Hematopoietic multipotent progenitor cell treated with erythropoietin and hydrocortisone succinate and interleukin-3 and kit ligand, for 6 days (in vitro differentiated cells): ENCODE measurements around the gene APOBEC3F.
A peak's percentile ranks its signal among the peaks of the same experiment; 100 is the strongest.
"Not testable (repeated sequence)": the region's sequence is repeated elsewhere in the genome, so short reads cannot be mapped to it uniquely, and the experiment has no call there.

Source experiments
- DNase-seq: peaks from one replicate; pipeline ENCODE4 v3.0.0-alpha.2; 2015

The APOBEC3F gene

GRCh38 chr22:39040538-39041296 lies at the start of gene APOBEC3F:
APOBEC3F (plus strand) TSS chr22:39040864; CDS start chr22:39040961, 97 bp downstream.
- peak; percentile 79 for DNase-seq

DNA sequence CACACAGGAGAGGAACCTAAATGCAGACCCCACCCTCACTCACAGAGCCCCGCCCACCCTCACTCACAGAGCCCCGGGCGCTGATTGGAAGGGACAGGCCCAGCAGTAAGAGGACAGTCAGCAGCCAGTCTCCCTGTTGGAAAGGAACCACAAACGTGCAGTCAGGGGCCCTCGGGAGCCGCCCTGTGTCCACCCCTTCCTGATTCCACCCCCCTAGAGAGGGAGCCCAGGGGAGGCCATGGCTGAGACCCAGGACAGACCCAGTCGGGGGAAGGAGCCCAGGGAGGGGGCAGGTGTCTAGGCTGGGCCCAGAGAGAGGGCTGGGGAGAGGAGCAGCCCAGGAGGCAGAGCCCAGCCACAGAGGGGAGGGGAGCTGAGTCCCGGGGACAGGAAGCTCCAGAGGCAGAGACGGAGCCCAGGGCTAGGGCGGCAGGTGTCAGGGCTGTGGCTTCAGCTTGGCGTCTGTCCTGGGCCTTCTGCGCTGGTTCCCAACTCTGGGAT lies 47.7 kb upstream of the APOBEC3F start:
- peak; percentile 55 for DNase-seq

GRCh38 chr22:38996105-38996504 lies 44.6 kb upstream of the APOBEC3F start:
- no peak for DNase-seq

GRCh38 chr22:38997518-38997917 lies 43.1 kb upstream of the APOBEC3F start:
- DNase-seq: no peak

- DNase-seq: peak; percentile 92
Observed at GRCh38 chr22:39003165-39003638, 37.5 kb upstream of the APOBEC3F start.

GRCh38 chr22:39007177-39007576 lies 33.5 kb upstream of the APOBEC3F start:
- DNase-seq: no peak

DNA sequence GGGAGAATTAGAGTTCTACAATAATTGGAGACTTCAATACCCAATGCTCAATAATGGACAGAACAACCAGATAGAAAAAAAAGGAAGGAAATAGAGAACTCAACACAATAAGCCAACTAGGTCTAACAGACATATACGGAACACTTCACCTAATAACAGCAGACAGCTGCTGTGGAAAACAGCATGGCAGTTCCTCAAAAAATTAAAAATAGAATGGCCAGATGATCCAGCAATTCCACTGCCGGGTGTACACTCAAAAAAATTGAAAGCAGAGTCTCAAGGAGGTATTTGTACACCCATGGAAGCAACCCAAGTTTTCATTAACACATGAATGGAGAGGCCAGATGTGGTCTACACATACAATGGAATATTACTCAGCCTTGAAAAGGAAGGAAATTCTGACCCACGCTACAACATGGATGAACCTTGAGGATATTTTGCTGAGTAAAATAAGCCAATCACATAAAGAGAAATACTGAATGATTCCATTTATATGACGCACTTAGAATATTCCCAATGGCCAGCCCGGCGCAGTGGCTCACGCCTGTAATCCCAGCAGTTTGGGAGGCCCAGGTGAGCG lies 32.3 kb upstream of the APOBEC3F start:
- not testable (repeated sequence) for DNase-seq

DNA sequence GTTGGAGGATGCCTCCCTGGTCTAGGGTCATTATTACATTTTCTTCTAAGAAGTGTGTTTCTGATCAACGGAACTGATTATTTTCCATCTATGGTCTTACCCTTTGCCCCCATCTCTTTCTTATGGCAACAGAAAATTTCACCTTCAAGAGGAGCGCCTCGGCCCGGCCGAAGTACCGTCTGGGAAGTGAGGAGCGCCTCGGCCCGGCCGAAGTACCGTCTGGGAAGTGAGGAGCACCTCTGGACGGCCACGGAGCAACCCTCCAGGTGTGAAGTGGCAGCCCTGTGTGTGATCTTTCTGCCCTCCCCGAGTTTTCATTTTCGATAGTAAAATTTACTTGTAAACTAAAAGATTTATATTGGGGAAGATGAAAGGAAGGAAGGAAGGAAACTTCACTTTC lies 29.7 kb upstream of the APOBEC3F start:
- no peak for DNase-seq

- DNase-seq: peak; percentile 32
Observed at GRCh38 chr22:39012533-39013511, 27.8 kb upstream of the APOBEC3F start.

GRCh38 chr22:39013561-39013941 lies 27.1 kb upstream of the APOBEC3F start:
- DNase-seq: peak; percentile 62

- DNase-seq: peak; percentile 99
Observed at GRCh38 chr22:39013942-39014722, 26.5 kb upstream of the APOBEC3F start, which contains the start of gene APOBEC3C. APOBEC3C (plus strand) TSS chr22:39014257; CDS start chr22:39014363, 106 bp downstream.

DNA sequence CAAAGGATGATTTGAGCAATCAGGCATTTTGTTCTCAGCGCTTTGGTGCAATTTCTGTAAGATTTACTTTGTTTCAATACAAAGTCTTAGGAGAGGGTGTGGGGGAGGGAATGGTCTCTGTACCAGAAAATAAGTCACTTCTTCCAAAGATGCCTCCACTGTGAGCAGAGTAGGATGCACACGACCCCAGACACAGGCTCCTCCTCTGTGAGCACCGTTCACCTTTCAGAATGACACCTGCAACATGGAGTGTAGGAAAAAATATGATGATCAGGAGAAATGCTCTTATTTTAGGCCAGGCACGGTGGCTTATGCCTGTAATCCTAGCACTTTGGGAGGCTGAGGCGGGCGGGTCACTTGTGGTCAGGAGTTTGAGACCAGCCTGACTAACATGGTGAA lies 25.9 kb upstream of the APOBEC3F start:
- DNase-seq: peak; percentile 33

DNA sequence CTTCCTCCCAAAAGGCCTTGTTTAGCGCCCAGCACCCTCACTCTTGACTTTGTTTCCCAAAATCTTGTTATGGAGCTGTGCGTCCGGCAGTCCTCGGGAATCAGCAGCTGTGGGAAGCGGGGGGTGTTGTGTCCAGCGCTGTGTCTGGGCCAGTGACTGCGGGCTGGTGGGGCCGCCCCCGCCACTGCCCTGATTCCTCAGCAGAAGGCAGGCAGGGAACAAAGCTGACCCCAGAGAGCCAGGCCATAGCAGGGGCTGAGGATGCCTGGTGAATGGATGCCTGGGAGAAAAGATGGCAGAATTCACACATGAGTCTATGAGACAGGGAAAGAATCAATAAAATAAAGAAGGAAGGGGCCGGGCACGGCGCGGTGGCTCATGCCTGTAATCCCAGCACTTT lies 24.1 kb upstream of the APOBEC3F start:
- no peak for DNase-seq

DNA sequence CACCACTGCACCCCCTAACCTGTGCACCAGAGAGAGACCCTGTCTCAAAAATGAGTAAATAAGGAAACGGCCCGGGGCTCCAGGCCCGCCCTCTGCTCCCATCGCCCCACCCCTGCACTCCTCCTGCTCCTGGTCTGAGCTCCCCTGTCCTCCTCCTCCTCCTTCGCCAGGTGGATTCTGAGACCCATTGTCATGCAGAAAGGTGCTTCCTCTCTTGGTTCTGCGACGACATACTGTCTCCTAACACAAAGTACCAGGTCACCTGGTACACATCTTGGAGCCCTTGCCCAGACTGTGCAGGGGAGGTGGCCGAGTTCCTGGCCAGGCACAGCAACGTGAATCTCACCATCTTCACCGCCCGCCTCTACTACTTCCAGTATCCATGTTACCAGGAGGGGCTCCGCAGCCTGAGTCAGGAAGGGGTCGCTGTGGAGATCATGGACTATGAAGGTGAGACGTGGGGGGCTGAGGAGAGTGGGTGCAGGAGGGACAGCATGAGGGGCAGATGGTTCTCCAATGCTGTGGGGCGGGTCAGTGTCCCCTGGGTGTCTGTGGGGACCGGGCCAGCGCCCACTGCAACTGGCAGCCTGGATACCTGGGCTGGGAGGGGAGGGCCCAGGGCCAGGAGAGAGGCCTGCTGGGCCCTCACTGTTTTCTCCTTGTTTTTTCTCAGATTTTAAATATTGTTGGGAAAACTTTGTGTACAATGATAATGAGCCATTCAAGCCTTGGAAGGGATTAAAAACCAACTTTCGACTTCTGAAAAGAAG lies 22.9 kb upstream of the APOBEC3F start:
- no peak for DNase-seq

DNA sequence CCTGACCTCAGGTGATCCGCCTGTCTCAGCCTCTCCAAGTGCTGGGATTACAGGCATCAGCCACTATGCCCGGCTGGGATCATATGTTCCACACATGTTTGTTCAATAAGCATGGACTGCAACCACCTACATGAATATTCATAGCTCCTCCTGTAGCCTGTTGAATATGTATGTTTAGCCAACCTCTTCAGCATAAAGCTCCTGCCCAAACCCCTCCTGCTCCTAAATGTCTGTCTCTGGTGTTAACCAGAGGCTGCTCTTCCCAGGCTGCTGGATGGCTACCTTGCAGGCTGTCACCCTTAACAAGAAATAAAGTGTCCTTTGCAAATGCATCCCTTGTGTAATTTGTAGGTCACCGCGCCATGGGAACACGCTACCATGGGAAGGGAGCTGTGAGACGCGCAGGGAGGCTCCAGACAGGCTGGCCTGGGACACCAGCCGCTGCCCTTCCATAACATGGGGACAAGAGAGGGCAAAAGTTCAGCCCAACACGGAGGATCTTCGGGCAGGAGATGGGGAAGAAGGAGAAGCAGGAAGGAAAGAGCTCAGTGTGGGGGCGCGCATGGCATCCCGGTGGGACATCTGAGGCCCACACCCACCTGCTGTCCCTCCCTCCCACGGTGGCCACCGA lies 20.5 kb upstream of the APOBEC3F start:
- DNase-seq: peak; percentile 29

- DNase-seq: no peak
Observed at GRCh38 chr22:39021552-39022250, 19.0 kb upstream of the APOBEC3F start.

GRCh38 chr22:39024519-39025308 lies 15.9 kb upstream of the APOBEC3F start:
- no peak for DNase-seq

DNA sequence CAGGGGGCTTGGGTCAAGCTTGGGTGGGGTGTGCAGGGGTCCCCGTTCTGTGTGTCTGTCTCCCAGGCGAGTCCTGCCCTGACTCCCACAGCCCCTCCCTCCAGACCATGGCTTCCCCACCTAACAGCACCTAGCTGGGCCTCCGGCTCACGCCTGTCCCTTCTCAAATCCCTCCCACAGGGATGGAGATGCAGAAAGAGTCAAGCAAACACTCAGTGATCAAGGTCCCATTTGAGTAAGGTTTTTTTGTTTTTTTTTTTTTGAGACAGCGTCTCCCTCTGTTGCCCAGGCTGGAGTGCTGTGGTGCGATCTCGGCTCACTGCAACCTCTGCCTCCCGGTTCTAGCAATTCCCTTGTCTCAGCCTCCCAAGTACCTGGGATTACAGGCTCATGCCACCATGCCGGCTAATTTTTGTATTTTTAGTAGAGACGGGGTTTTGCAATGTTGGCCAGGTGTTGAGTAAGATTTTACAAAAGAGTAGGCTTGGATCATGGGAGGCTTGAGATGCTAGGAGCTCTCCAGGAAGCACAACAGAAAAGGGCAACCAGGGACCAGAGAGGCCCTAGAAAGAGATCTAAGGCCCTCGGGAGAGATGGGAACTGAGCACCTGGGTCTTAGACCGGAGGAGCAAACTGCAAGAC lies 14.0 kb upstream of the APOBEC3F start:
- no peak for DNase-seq

- no peak for DNase-seq
Observed at GRCh38 chr22:39027717-39028116, 12.9 kb upstream of the APOBEC3F start.
